T-helper 22 cell (primary cell): ENCODE data around the gene C5orf15.

ENCODE experiments used
- DNase-seq: peaks from one replicate; pipeline ENCODE4 v3.0.0-alpha.2; 2020; ENCODE audit warnings: low read depth

C5orf15 gene

GRCh38 chr5:133921979-133922378 is 46.4 kb downstream of the C5orf15 start:
- no peak for DNase-seq

DNA sequence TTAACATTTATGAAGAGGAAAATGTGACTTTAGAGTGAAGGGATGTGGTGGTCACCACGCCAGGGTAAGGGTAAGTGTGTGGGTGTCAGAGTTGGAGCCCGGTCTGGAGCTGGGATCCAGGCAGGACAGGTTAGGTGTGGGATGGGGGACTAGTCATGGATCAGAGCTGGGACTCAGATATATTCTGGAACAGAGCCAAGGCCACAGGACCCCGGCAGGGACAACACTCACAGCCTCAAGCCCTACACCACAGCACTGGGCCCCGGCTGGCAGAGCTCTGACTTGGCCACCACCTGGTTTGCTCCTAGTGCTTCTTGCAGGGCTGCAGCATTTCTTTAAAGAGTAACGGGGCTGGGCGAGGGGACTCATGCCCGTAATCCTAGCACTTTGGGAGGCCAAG is 47.4 kb downstream of the C5orf15 start:
- no peak for DNase-seq

- DNase-seq = no peak
These were observed 49.0 kb downstream of the C5orf15 start for GRCh38 chr5:133919148-133920136.

GRCh38 chr5:133918731-133919130 is 49.7 kb downstream of the C5orf15 start:
- no peak for DNase-seq

DNA sequence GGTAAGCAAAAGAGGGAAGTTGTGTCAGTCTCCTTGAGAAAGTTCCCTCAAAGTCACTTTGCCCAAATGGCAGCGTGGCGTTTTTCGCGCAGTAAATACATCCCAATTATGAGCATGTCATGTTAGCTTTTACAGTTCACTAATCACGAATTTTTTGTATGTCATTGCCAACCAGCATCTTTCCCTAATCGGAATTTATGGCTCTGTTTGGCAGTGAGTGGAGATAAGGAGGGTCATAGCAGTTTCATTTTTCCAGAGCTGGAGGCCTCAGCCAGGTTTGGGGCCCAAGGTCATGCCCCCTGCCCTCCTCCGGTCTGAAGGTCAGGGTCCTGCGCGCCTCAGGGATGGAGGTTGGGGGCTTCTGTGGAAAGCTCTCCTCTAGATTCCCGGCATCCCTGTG is 50.1 kb downstream of the C5orf15 start:
- no peak for DNase-seq

DNA sequence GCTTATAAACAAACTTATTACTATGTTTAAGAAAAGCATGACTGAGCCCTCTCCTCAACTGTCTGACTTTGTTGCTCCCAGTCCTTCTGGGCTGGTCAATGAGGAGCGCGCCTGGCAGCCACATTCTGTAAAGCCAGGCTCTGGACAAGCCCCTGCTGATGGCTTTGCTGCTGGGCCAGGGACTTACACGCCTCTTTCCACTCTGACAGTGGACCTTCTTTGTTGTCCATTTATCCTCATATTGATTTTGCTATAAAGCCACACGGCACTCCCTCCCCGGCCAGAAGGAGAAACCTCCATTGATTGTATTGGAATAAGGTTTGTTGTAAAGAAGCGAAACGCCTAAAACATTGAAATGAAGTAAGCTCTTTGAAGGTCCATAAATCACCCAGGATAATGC is 50.6 kb downstream of the C5orf15 start:
- no peak for DNase-seq

GRCh38 chr5:133916914-133917313 is 51.5 kb downstream of the C5orf15 start:
- no peak for DNase-seq

DNA sequence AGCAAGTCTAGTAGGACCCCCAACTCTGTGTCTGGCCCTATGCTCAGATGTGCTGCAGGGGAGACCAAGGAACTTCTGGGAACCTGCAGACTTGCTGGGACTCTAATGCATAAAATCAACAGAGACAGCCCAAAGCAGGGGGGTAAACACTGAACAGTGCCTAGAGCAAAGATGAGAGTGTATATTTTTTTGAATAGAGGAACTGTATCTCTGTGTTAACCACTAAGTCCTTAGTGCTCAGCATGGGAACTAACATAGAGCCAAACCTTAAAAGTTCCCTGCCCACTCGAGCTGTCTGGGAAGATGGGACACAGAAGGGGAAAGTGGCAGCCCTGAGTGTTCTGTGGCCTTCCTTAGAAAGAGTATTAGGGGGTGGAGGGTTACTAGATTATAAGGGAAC is 51.9 kb downstream of the C5orf15 start:
- DNase-seq = no peak

GRCh38 chr5:133914434-133914833 is 54.0 kb downstream of the C5orf15 start:
- DNase-seq = no peak

DNA sequence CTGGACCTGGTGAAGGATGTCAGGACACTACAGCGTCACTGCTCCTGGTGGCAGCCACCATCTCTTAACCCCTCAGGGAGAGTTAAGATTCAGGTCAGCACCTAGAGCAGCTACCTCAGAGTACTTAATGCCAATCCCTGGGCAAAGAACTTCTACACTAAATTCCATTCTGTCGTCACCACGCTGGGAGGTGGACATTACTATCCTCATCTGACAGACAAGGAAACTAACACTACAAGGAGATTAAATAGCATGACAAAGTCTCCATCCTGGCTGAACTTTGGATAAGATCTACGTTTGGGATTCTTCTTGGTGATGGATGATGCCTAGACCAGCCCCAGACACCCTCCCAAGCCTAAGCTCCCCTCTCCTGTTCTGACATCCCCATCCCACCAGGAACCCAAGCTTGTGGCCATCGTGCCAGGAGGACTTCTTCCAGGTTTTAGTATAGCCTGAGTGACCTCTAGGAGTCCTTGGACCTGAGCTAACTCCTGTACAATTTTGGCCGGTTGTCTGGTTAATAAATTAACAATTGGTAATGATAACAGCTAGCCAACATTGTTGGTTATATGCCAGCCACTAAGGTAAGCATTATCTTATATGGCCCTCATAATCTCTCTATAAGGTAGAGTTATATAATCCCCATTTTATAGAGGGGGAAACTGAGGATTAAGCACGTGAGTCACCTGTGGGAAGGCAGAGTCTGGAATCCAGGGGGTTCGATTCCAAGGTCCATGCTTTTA is 54.8 kb downstream of the C5orf15 start:
- no peak for DNase-seq

DNA sequence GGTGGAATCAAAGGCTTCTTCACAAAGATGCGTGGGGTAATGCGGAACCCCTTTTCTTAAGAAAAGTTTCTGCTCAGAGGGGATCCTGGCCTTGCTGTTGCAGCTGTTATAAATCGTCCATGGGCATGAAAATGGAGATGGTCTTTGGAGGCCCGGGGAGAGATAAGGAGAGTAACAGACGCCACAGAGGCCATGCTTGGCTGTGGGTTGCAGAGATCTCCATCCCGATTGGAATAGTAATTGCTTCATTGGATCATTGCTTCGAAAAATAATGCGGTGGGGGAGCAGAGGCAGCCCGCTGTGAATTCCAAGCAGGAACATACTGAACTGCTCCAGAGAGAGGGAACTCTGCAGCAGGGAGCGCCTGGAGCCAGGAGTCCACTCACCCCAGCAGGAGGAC is 55.5 kb downstream of the C5orf15 start:
- DNase-seq = no peak

- no peak for DNase-seq
These were observed 57.9 kb downstream of the C5orf15 start for GRCh38 chr5:133910571-133910970.

GRCh38 chr5:133909603-133910002 is 58.8 kb downstream of the C5orf15 start:
- DNase-seq = no peak

- no peak for DNase-seq
These were observed 61.4 kb downstream of the C5orf15 start for GRCh38 chr5:133907075-133907474.

- no peak for DNase-seq
These were observed 62.1 kb downstream of the C5orf15 start for GRCh38 chr5:133906303-133906702.
